ENCODE results near the gene GABRA6. TPM values are rescaled to one million over a fixed set of nuclear protein-coding genes. Genes with fewer than 3 reads are reported as not detected.
"Not testable (repeated sequence)": the region's sequence is repeated elsewhere in the genome, so short reads cannot be mapped to it uniquely, and the experiment has no call there.

Gene GABRA6
- total RNA-seq: not detected

DNA sequence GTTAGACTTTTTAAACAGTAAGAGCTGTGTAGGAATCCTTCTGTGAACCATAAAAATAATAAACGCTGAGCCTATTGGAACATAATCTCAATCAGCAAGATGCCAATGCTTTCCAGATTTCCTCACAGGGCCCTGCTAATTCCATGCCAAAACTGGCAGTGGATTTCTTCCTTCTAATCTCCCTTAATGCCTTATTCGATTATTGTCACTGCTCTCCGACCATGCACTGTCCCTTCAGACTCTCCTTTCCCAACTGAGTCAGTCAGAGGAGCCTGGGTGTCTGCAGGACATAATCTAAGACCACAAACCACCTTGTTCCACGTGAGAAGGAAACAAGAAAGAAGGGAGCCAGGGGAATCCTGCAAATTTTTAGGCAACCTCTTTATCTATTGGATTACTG is at the start of gene GABRA6:
TSS of gene GABRA6 (plus strand) at position 261 of the 400 bp plus-strand sequence. CDS start 269 bp downstream, outside the sequence.
- no peak for TF ChIP-seq POLR2A (IDR thresholded peaks at IDR 0.05)
- no peaks in the 10 kb centered on the region for H3K4me1 ChIP-seq
- H3K4me3 ChIP-seq: no peak within 1 kb of the TSS
- DNase-seq (ENCODE audit: low spot score in 2 of 2): no peak
- H3K27me3 ChIP-seq: no peaks in the 10 kb centered on the region
- no peaks in the 10 kb centered on the region for H3K36me3 ChIP-seq
- 67% methylated on average over 4 of the region's 4 CpGs for WGBS
- H3K9me3 ChIP-seq: no peaks in the 10 kb centered on the region
- H3K27ac ChIP-seq: no peak within 1 kb of the TSS

- H3K4me1 ChIP-seq: no peaks in the 10 kb centered on the region
- DNase-seq (ENCODE audit: low spot score in 2 of 2): no peak
- 84% methylated on average over 1 of the region's 1 CpG for WGBS
Measured at GRCh38 chr5:161637591-161637990, 47.9 kb upstream of the GABRA6 start.

DNA sequence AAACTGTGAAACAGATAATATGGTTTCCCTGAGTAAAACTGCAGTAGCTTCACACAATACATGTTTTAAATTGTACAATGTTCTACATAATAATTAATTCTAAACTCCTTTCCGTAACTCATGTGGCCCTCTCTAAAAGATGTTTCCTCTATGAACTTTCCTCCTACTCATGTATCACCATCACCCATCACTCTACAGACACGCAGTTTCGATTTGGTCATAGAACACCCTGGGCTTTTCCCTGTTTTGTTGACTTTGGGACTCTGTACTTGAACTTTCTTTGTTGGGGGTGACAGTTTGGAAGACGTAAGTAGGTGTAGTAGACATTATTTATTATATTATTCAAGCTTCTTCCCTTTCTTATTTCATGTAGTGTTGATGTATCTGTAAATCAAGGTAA is 44.1 kb upstream of the GABRA6 start:
- WGBS: 73% methylated on average over 4 of the region's 4 CpGs
- Histone ChIP-seq H3K27ac (no peak overlapping the region), H3K27me3 (no peaks in the 10 kb centered on the region), H3K4me1 (no peaks in the 10 kb centered on the region), H3K9me3 (no peaks in the 10 kb centered on the region), H3K36me3 (no peaks in the 10 kb centered on the region), H3K4me3 (no peak overlapping the region)
- TF ChIP-seq POLR2A (IDR thresholded peaks at IDR 0.05): no peak
- no peak for TF ChIP-seq POLR2AphosphoS5 (IDR thresholded peaks at IDR 0.05)
- TF ChIP-seq, protein P1, sequence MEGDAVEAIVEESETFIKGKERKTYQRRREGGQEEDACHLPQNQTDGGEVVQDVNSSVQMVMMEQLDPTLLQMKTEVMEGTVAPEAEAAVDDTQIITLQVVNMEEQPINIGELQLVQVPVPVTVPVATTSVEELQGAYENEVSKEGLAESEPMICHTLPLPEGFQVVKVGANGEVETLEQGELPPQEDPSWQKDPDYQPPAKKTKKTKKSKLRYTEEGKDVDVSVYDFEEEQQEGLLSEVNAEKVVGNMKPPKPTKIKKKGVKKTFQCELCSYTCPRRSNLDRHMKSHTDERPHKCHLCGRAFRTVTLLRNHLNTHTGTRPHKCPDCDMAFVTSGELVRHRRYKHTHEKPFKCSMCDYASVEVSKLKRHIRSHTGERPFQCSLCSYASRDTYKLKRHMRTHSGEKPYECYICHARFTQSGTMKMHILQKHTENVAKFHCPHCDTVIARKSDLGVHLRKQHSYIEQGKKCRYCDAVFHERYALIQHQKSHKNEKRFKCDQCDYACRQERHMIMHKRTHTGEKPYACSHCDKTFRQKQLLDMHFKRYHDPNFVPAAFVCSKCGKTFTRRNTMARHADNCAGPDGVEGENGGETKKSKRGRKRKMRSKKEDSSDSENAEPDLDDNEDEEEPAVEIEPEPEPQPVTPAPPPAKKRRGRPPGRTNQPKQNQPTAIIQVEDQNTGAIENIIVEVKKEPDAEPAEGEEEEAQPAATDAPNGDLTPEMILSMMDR (IDR thresholded peaks at IDR 0.05): no peak
- TF ChIP-seq EP300 (IDR thresholded peaks at IDR 0.05): no peak
- DNase-seq (ENCODE audit: low spot score in 2 of 2): no peak

More at GRCh38 chr5:161637591-161637990, 47.9 kb upstream of the GABRA6 start:
- TF ChIP-seq EP300 (IDR thresholded peaks at IDR 0.05): no peak
- TF ChIP-seq POLR2AphosphoS5 (IDR thresholded peaks at IDR 0.05): no peak
- TF ChIP-seq, protein P1 (IDR thresholded peaks at IDR 0.05): no peak
- no peak for TF ChIP-seq POLR2A (IDR thresholded peaks at IDR 0.05)
- H3K36me3 ChIP-seq: no peaks in the 10 kb centered on the region
- H3K27ac ChIP-seq: no peak overlapping the region
- no peak overlapping the region for H3K4me3 ChIP-seq
- H3K27me3 ChIP-seq: no peaks in the 10 kb centered on the region
- H3K9me3 ChIP-seq: no peaks in the 10 kb centered on the region

DNA sequence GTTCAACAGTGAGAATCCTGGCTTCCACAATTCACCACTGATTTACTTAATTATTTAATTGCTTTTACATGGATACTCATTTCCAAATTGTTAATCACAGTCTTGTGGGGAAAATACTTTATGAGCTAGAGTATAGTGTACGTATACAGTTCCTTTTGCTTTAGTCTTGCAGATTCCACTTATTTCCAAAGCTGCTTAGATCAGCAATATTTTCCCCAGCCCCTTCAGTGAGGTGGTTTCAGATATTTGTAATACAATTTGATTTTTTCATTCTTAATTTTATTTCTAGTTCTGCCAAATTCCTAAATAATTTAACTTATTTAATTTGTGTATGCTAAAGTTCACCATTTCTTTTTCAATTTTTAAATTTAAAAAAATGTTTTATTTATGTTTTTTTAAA is 40.3 kb upstream of the GABRA6 start:
- WGBS: 88% methylated on average over 1 of the region's 1 CpG
- Histone ChIP-seq H3K27ac (no peak overlapping the region), H3K36me3 (no peaks in the 10 kb centered on the region), H3K4me3 (no peak overlapping the region), H3K27me3 (no peaks in the 10 kb centered on the region), H3K4me1 (no peaks in the 10 kb centered on the region), H3K9me3 (peaks cover 5% of the 10 kb centered on the region)
- no peak for DNase-seq (ENCODE audit: low spot score in 2 of 2)
- TF ChIP-seq POLR2A (IDR thresholded peaks at IDR 0.05): no peak
- TF ChIP-seq, protein P1 (IDR thresholded peaks at IDR 0.05): no peak
- no peak for TF ChIP-seq POLR2AphosphoS5 (IDR thresholded peaks at IDR 0.05)
- TF ChIP-seq EP300 (IDR thresholded peaks at IDR 0.05): no peak

DNA sequence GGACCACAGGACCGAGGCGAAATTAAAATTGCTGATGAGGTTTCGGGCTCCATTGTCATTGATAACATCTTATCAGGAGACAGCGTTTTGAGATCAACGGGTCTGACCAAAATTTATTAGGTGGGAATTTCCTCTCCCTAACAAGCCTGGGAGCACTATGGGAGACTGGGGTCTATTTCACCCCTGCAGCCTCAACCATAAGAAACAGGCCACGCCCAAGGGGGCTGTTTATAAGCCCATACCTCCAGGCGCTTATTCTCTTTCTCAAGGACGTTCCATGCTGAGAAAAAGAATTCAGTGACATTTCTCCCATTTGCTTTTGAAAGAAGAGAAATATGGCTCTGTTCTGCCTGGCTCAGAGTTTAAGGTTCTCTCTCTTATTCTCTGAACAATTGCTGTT is 33.6 kb upstream of the GABRA6 start:
- not testable (repeated sequence) for H3K27ac ChIP-seq; H3K4me1 ChIP-seq; H3K27me3 ChIP-seq; DNase-seq (ENCODE audit: low spot score in 2 of 2); H3K36me3 ChIP-seq; H3K4me3 ChIP-seq
- H3K9me3 ChIP-seq: peaks cover 13% of the 10 kb centered on the region
- WGBS: 67% methylated on average over 8 of the region's 8 CpGs

- Histone ChIP-seq H3K27me3 (no peaks in the 10 kb centered on the region), H3K36me3 (no peaks in the 10 kb centered on the region), H3K4me3 (no peak overlapping the region), H3K4me1 (no peaks in the 10 kb centered on the region), H3K27ac (no peak overlapping the region), H3K9me3 (no peaks in the 10 kb centered on the region)
- WGBS: 82% methylated on average over 5 of the region's 12 CpGs
- TF ChIP-seq EP300 (IDR thresholded peaks at IDR 0.05) (no peak), POLR2AphosphoS5 (IDR thresholded peaks at IDR 0.05) (no peak), POLR2A (IDR thresholded peaks at IDR 0.05) (no peak)
- TF ChIP-seq, protein P1 (IDR thresholded peaks at IDR 0.05): no peak
- peak in 1 of 2 donors; percentile 40 for DNase-seq (ENCODE audit: low spot score in 2 of 2)
Measured at GRCh38 chr5:161660806-161661205, 24.7 kb upstream of the GABRA6 start.
